Mesodermal cell (in vitro differentiated cells): ENCODE results near the gene PPP1R13L.
"Not testable (repeated sequence)": the region's sequence is repeated elsewhere in the genome, so short reads cannot be mapped to it uniquely, and the experiment has no call there.

Experiments
- H3K27ac ChIP-seq: 2 replicates; pipeline ENCODE4 v1.7.0; 2013; ENCODE audit warnings: mild to moderate bottlenecking, low read depth, low read length, moderate library complexity; ENCODE audit not compliant: severe bottlenecking
- H3K36me3 ChIP-seq: 2 replicates; pipeline ENCODE4 v1.7.1; 2013; ENCODE audit warnings: mild to moderate bottlenecking, low read length, moderate library complexity; ENCODE audit not compliant: control insufficient read depth, insufficient read depth
- H3K4me1 ChIP-seq: one replicate; pipeline ENCODE4 v1.7.1; 2013; ENCODE audit warnings: mild to moderate bottlenecking, low read length; ENCODE audit not compliant: insufficient read depth, control insufficient read depth, poor library complexity, severe bottlenecking
- H3K4me3 ChIP-seq: 2 replicates; pipeline ENCODE4 v1.7.0; 2013; ENCODE audit warnings: low read length, control low read depth, mild to moderate bottlenecking; ENCODE audit not compliant: insufficient read depth, poor library complexity, severe bottlenecking; ENCODE audit errors: extremely low read depth
- H3K9me3 ChIP-seq: 2 replicates; pipeline ENCODE4 v1.7.1; 2013; ENCODE audit warnings: mild to moderate bottlenecking, low read length, moderate library complexity; ENCODE audit not compliant: control insufficient read depth
- WGBS, 2 experiments: methylation state at CpG; one replicate each; pipeline ENCODE4 v1.1.5; 2013; ENCODE audit warnings: missing lambda C conversion rate in 2 of 2; ENCODE audit not compliant: insufficient coverage in 2 of 2; 5-methylcytosine and 5-hydroxymethylcytosine counted together

The PPP1R13L gene

GRCh38 chr19:45444318-45445041, 39.6 kb upstream of the PPP1R13L start:
- H3K4me3 ChIP-seq = peak overlapping the region; percentile 47
- peak overlapping the region; percentile 99 for H3K27ac ChIP-seq
- WGBS, 2 experiments = 17 to 22% methylated on average over 28 of the region's 47 CpGs
- peaks cover 19% of the 10 kb centered on the region for H3K4me1 ChIP-seq
- no peaks in the 10 kb centered on the region for H3K36me3 ChIP-seq
- H3K9me3 ChIP-seq = no peaks in the 10 kb centered on the region

GRCh38 chr19:45443462-45444317, 38.8 kb upstream of the PPP1R13L start:
- WGBS, 2 experiments = 0% methylated on average over 38 to 39 of the region's 49 CpGs
- H3K27ac ChIP-seq = peak overlapping the region; percentile 99

GRCh38 chr19:45442778-45443461, 38.1 kb upstream of the PPP1R13L start:
- 19 to 47% methylated on average over 8 to 14 of the region's 15 CpGs for WGBS, 2 experiments
- Histone ChIP-seq H3K36me3 (no peaks in the 10 kb centered on the region), H3K4me1 (peaks cover 22% of the 10 kb centered on the region), H3K4me3 (peak overlapping the region; percentile 47), H3K9me3 (no peaks in the 10 kb centered on the region), H3K27ac (peak overlapping the region; percentile 99)

More at GRCh38 chr19:45443462-45444317, 38.8 kb upstream of the PPP1R13L start:
- Histone ChIP-seq H3K36me3 (no peaks in the 10 kb centered on the region), H3K9me3 (no peaks in the 10 kb centered on the region), H3K4me1 (peaks cover 22% of the 10 kb centered on the region), H3K4me3 (peak overlapping the region; percentile 47)

- Histone ChIP-seq H3K36me3 (no peaks in the 10 kb centered on the region), H3K27ac (peak overlapping the region; percentile 99), H3K9me3 (no peaks in the 10 kb centered on the region), H3K4me3 (no peak overlapping the region), H3K4me1 (peaks cover 22% of the 10 kb centered on the region)
- 83 to 92% methylated on average over 1 to 2 of the region's 2 CpGs for WGBS, 2 experiments
Measured at GRCh38 chr19:45442408-45442777, 37.5 kb upstream of the PPP1R13L start.

GRCh38 chr19:45440873-45441654, 36.2 kb upstream of the PPP1R13L start:
- Histone ChIP-seq H3K4me3 (no peak overlapping the region), H3K27ac (peak overlapping the region; percentile 64), H3K36me3 (no peaks in the 10 kb centered on the region), H3K9me3 (no peaks in the 10 kb centered on the region), H3K4me1 (peaks cover 22% of the 10 kb centered on the region)
- WGBS, 2 experiments = 85 to 97% methylated on average over 4 to 9 of the region's 9 CpGs

- H3K27ac ChIP-seq = peak overlapping the region; percentile 86
- no peaks in the 10 kb centered on the region for H3K36me3 ChIP-seq
- H3K4me3 ChIP-seq = peak overlapping the region; percentile 56
- no peaks in the 10 kb centered on the region for H3K9me3 ChIP-seq
- peaks cover 22% of the 10 kb centered on the region for H3K4me1 ChIP-seq
- 65 to 69% methylated on average over 6 to 7 of the region's 9 CpGs for WGBS, 2 experiments
Measured at GRCh38 chr19:45440259-45440638, 35.4 kb upstream of the PPP1R13L start.

- Histone ChIP-seq H3K27ac (peak overlapping the region; percentile 86), H3K36me3 (no peaks in the 10 kb centered on the region), H3K4me1 (peaks cover 22% of the 10 kb centered on the region), H3K9me3 (no peaks in the 10 kb centered on the region), H3K4me3 (peak overlapping the region; percentile 56)
- WGBS, 2 experiments = 0 to 1% methylated on average over 60 to 65 of the region's 78 CpGs
Measured at GRCh38 chr19:45439569-45440258, 34.8 kb upstream of the PPP1R13L start.

- H3K27ac ChIP-seq = no peak overlapping the region
- no peaks in the 10 kb centered on the region for H3K9me3 ChIP-seq
- peaks cover 22% of the 10 kb centered on the region for H3K4me1 ChIP-seq
- 92 to 97% methylated on average over 2 to 3 of the region's 10 CpGs for WGBS, 2 experiments
- no peaks in the 10 kb centered on the region for H3K36me3 ChIP-seq
- H3K4me3 ChIP-seq = peak overlapping the region; percentile 56
Measured at GRCh38 chr19:45439190-45439568, 34.3 kb upstream of the PPP1R13L start.

- H3K27ac ChIP-seq = no peak overlapping the region
- WGBS, 2 experiments = 90 to 100% methylated on average over 1 to 2 of the region's 3 CpGs
- H3K4me1 ChIP-seq = peaks cover 14% of the 10 kb centered on the region
- H3K9me3 ChIP-seq = no peaks in the 10 kb centered on the region
- no peaks in the 10 kb centered on the region for H3K36me3 ChIP-seq
- H3K4me3 ChIP-seq = no peak overlapping the region
Measured at GRCh38 chr19:45437328-45437727, 32.5 kb upstream of the PPP1R13L start.

- H3K27ac ChIP-seq, H3K4me3 ChIP-seq, H3K9me3 ChIP-seq, H3K4me1 ChIP-seq, H3K36me3 ChIP-seq: not testable (repeated sequence)
- WGBS, 2 experiments = 80 to 91% methylated on average over 5 to 6 of the region's 8 CpGs
Measured at GRCh38 chr19:45432543-45432942, 27.7 kb upstream of the PPP1R13L start.
